SJSA1 (cell line): Measurements from ENCODE around the gene MAPRE3. TPM values are rescaled to one million over a fixed set of nuclear protein-coding genes. Genes with fewer than 3 reads are reported as not detected.
A peak's percentile ranks its signal among the peaks of the same experiment; 100 is the strongest.
"Not testable (repeated sequence)": the region's sequence is repeated elsewhere in the genome, so short reads cannot be mapped to it uniquely, and the experiment has no call there.

Experiments used
- DNase-seq, 2 experiments: peaks; one replicate each; pipeline ENCODE4 v3.0.0-alpha.2; 2015 to 2020; ENCODE audit warnings: low spot score in 2 of 2, low read depth in 1 of 2
- H3K27ac ChIP-seq: fragments of 250-450 bp; sonication (Bioruptor Pico); 2 replicates; pipeline ENCODE4 v1.5.1; 2020; ENCODE audit warnings: mild to moderate bottlenecking, moderate library complexity
- H3K27me3 ChIP-seq: fragments of 250-450 bp; sonication (Bioruptor Pico); replicated peaks from 2 replicates; pipeline ENCODE4 v1.5.1; 2020; ENCODE audit warnings: mild to moderate bottlenecking, moderate library complexity
- H3K36me3 ChIP-seq: fragments of 250-450 bp; sonication (Bioruptor Pico); 2 replicates; pipeline ENCODE4 v1.5.1; 2020; ENCODE audit warnings: mild to moderate bottlenecking
- H3K4me1 ChIP-seq: fragments of 250-450 bp; sonication (Bioruptor Pico); replicated peaks from 2 replicates; pipeline ENCODE4 v1.6.1; 2021; ENCODE audit warnings: mild to moderate bottlenecking
- H3K4me3 ChIP-seq: fragments of 250-450 bp; sonication (Bioruptor Pico); 2 replicates; pipeline ENCODE4 v1.5.1; 2020; ENCODE audit warnings: mild to moderate bottlenecking
- H3K9me3 ChIP-seq: fragments of 250-450 bp; sonication (Bioruptor Pico); replicated peaks from 2 replicates; pipeline ENCODE4 v1.5.1; 2020; ENCODE audit warnings: mild to moderate bottlenecking
- total RNA-seq: library from RNA; depleted of rRNA; stranded (reverse); fragments of >200 nt; shearing (Covaris generic); gene quantifications from 2 replicates; pipeline ENCODE4 v1.2.3, GENCODE V29; 2014; rRNA removed

The MAPRE3 gene
- total RNA-seq, 1 experiment from 2014 or later, result 3.3 TPM

- Histone ChIP-seq H3K27me3 (no peaks in the 10 kb centered on the region), H3K27ac (peak within 1 kb of the TSS; percentile 52), H3K9me3 (no peaks in the 10 kb centered on the region), H3K36me3 (peaks cover 48% of the 10 kb centered on the region), H3K4me1 (peaks cover 38% of the 10 kb centered on the region), H3K4me3 (peak within 1 kb of the TSS; percentile 82)
- DNase-seq, result peak; percentile 89 to 90
Measured at GRCh38 chr2:27071277-27071989, 101.0 kb downstream of the MAPRE3 start, which contains the start of gene OST4. Gene OST4 (minus strand): TSS chr2:27071654.

- H3K9me3 ChIP-seq, result no peaks in the 10 kb centered on the region
- peak overlapping the region; percentile 52 for H3K27ac ChIP-seq
- H3K36me3 ChIP-seq, result peaks cover 43% of the 10 kb centered on the region
- H3K4me1 ChIP-seq, result peaks cover 38% of the 10 kb centered on the region
- peak overlapping the region; percentile 82 for H3K4me3 ChIP-seq
- peak; percentile 58 to 66 for DNase-seq
- H3K27me3 ChIP-seq, result no peaks in the 10 kb centered on the region
Measured at GRCh38 chr2:27071990-27072830, 101.8 kb downstream of the MAPRE3 start.

DNA sequence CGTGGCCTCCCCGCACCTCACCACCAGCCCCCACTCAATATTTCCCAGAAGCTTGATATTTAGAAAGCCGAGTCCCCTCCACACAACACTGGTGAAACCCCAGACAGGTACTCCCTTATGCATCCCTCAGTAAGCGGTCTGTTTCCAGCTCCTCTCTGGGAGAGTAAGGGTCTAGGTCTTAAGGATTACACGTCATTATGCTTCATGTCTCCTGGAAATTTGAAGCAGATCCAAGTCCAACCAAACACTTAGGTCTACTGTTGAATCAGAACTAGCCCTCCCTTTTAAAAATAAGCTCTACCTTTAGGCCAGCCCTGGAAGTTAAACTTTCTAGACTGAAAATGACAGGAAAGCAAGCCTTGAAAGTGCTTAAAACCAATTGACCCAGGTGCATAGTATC is 102.5 kb downstream of the MAPRE3 start:
- no peaks in the 10 kb centered on the region for H3K9me3 ChIP-seq
- H3K36me3 ChIP-seq, result peaks cover 36% of the 10 kb centered on the region
- DNase-seq, result no peak
- H3K4me1 ChIP-seq, result peaks cover 43% of the 10 kb centered on the region
- no peaks in the 10 kb centered on the region for H3K27me3 ChIP-seq
- H3K4me3 ChIP-seq, result no peak overlapping the region
- no peak overlapping the region for H3K27ac ChIP-seq

DNA sequence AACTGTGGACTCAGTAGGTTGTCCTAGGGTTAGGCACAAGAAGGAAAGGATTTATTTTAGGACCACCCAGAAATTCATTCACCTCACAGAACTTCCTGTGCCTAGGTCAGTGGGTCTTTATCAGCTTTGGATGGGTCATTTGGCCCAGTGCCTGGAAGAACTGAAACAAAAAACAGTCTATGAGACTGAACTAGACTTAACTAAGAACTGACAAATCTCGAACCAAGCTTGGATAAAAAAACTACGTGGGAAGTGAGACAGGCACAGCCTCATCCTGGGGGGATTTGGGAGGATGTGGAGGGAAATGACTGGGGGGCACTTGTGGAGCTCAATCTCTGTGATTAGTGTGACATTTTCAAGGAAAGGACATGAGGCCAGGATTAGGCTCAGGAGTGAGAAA is 103.3 kb downstream of the MAPRE3 start:
- Histone ChIP-seq H3K36me3 (peaks cover 27% of the 10 kb centered on the region), H3K27me3 (no peaks in the 10 kb centered on the region), H3K27ac (no peak overlapping the region), H3K4me1 (peaks cover 52% of the 10 kb centered on the region), H3K4me3 (no peak overlapping the region), H3K9me3 (no peaks in the 10 kb centered on the region)
- DNase-seq, result no peak

GRCh38 chr2:27074738-27075565 is 104.5 kb downstream of the MAPRE3 start:
- no peaks in the 10 kb centered on the region for H3K9me3 ChIP-seq
- peaks cover 62% of the 10 kb centered on the region for H3K4me1 ChIP-seq
- H3K27ac ChIP-seq, result no peak overlapping the region
- H3K4me3 ChIP-seq, result no peak overlapping the region
- no peaks in the 10 kb centered on the region for H3K27me3 ChIP-seq
- DNase-seq, result no peak
- H3K36me3 ChIP-seq, result peaks cover 19% of the 10 kb centered on the region

GRCh38 chr2:27075566-27075871 is 105.1 kb downstream of the MAPRE3 start:
- not testable (repeated sequence) for H3K27ac ChIP-seq, H3K27me3 ChIP-seq, H3K9me3 ChIP-seq, H3K4me3 ChIP-seq, DNase-seq
- H3K4me1 ChIP-seq, result peaks cover 62% of the 10 kb centered on the region
- H3K36me3 ChIP-seq, result peaks cover 17% of the 10 kb centered on the region

DNA sequence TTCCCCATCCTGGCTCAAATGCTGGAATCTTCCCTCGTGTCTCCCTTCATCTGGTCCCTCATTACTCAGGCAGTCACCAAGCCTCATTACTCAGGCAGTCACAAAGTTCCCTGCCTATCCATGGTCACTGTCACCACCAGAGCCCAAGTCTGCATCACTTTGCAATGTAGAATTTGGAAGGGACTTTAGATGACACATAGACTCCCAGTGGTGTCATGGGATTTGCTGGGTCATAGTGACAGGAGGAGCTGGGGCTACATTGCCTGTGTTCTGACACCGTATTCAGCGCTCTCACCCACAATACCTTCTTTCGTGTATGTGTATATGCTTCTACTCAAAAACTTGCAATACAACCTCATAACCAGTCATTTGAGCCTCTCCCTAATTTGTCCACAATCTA is 105.9 kb downstream of the MAPRE3 start:
- no peaks in the 10 kb centered on the region for H3K9me3 ChIP-seq
- DNase-seq, result no peak
- H3K27me3 ChIP-seq, result no peaks in the 10 kb centered on the region
- no peak overlapping the region for H3K27ac ChIP-seq
- H3K4me1 ChIP-seq, result peaks cover 67% of the 10 kb centered on the region
- peaks cover 14% of the 10 kb centered on the region for H3K36me3 ChIP-seq
- no peak overlapping the region for H3K4me3 ChIP-seq

Other genes with a start within 250 kb of the MAPRE3 start
- gene SLC35F6, start 206.4 kb upstream of the MAPRE3 start, total RNA-seq, result 35.9 and 55.2 TPM in 2 replicates
- 17.9 and 42.8 TPM in 2 replicates for gene CENPA, start 184.6 kb upstream of the MAPRE3 start, total RNA-seq
- not detected in 2 replicates for gene DPYSL5, start 122.5 kb upstream of the MAPRE3 start, total RNA-seq
- gene TMEM214, start 62.3 kb downstream of the MAPRE3 start, total RNA-seq, result 52.4 and 57.3 TPM in 2 replicates
- 22.8 and 32.7 TPM in 2 replicates for gene AGBL5, start 81.0 kb downstream of the MAPRE3 start, total RNA-seq
- 322 and 334 TPM in 2 replicates for gene OST4, start 101.0 kb downstream of the MAPRE3 start, total RNA-seq
- 168 and 170 TPM in 2 replicates for gene EMILIN1, start 108.0 kb downstream of the MAPRE3 start, total RNA-seq
- 0.11 and 0.31 TPM in 2 replicates for gene KHK, start 116.1 kb downstream of the MAPRE3 start, total RNA-seq
- 2.1 and 3.1 TPM in 2 replicates for gene CGREF1, start 148.5 kb downstream of the MAPRE3 start, total RNA-seq
- gene ABHD1, start 153.2 kb downstream of the MAPRE3 start, total RNA-seq, result not detected in 2 replicates
- 87.4 and 101 TPM in 2 replicates for gene PREB, start 164.0 kb downstream of the MAPRE3 start, total RNA-seq
- not detected in 2 replicates for gene PRR30, start 168.8 kb downstream of the MAPRE3 start, total RNA-seq
- not detected in 2 replicates for gene TCF23, start 178.4 kb downstream of the MAPRE3 start, total RNA-seq
- 104 and 153 TPM in 2 replicates for gene ATRAID, start 241.4 kb downstream of the MAPRE3 start, total RNA-seq
- gene SLC5A6, start 241.6 kb downstream of the MAPRE3 start, total RNA-seq, result 40.8 and 42.0 TPM in 2 replicates
- gene CAD, start 246.7 kb downstream of the MAPRE3 start, total RNA-seq, result 17.0 and 17.6 TPM in 2 replicates